IgD-negative memory B cell (primary cell): ENCODE results near the gene CUBN. TPM values are rescaled to one million over a fixed set of nuclear protein-coding genes. Genes with fewer than 3 reads are reported as not detected.

Source experiments
- H3K27ac Mint-ChIP-seq, 3 donors: one replicate each; pipeline ENCODE4 v1.8.0; 2020 to 2022; ENCODE audit warnings: mild to moderate bottlenecking in 3 of 3, mixed read lengths in 3 of 3, moderate library complexity in 1 of 3
- H3K27me3 Mint-ChIP-seq: one replicate; pipeline ENCODE4 v1.8.0; 2021; ENCODE audit warnings: mixed read lengths
- H3K36me3 Mint-ChIP-seq: one replicate; pipeline ENCODE4 v1.8.0; 2020; ENCODE audit warnings: mild to moderate bottlenecking, mixed read lengths
- H3K4me1 Mint-ChIP-seq, 3 donors: one replicate each; pipeline ENCODE4 v1.8.0; 2020 to 2022; ENCODE audit warnings: mixed read lengths in 3 of 3, mild to moderate bottlenecking in 1 of 3
- H3K4me3 Mint-ChIP-seq, 4 donors: one replicate each; pipeline ENCODE4 v1.8.0; 2020 to 2022; ENCODE audit warnings: mild to moderate bottlenecking in 4 of 4, mixed read lengths in 4 of 4, moderate library complexity in 3 of 4
- H3K9me3 Mint-ChIP-seq, 3 donors: one replicate each; pipeline ENCODE4 v1.8.0; 2020 to 2021; ENCODE audit warnings: mixed read lengths in 3 of 3, mild to moderate bottlenecking in 1 of 3
- polyA plus RNA-seq: library from polyadenylated mRNA; unstranded; fragments of 300-500 nt; fragmentation: Illumina TruSeq; gene quantifications from one replicate; pipeline ENCODE4 v1.2.3, GENCODE V29; 2021

The CUBN gene
- polyA plus RNA-seq, 1 donor from 2014 or later: not detected

DNA sequence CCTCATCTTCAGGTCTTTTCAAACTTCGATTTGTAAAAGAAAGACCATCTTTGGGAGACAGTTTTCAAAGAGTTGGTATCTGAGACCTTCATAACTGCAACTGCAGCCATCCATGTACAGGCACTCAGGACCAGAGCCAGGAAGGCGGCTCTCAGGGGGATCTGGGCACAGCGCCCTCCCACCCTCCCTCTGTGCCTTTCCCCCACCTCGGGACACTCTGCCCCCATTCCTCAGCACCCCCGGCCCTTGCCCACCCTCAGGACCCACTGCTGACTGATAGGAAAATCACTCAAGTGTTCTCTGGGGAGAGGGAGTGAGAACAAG, 143.6 kb downstream of the CUBN start:
- H3K9me3 Mint-ChIP-seq: no peaks in the 10 kb centered on the region
- H3K36me3 Mint-ChIP-seq: peaks cover 1% of the 10 kb centered on the region
- H3K27me3 Mint-ChIP-seq: no peaks in the 10 kb centered on the region
- peaks cover 0 to 1% (median 0%) of the 10 kb centered on the region in 3 donors for H3K4me1 Mint-ChIP-seq
- no peak overlapping the region for H3K4me3 Mint-ChIP-seq
- H3K27ac Mint-ChIP-seq: no peak overlapping the region

DNA sequence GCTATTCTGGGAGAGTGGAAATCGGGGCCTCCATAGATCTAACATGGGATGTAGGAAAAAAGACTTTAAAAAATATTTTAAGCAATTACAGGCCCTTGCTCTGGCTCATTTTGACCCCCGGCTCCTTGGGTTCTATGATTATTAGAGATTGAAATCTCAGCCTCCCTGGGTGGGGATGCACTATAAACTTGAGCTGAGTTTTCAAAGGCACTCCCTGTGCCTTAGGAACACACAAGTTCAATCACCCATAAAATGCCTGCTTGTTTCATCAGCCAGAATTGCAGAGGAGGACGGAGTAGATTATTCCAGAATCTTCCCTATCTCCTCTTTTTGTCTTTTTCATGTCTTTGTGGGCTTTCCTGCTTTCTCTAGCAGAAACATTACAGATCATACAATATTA, 145.4 kb downstream of the CUBN start:
- Mint-ChIP-seq H3K4me3 (no peak overlapping the region), H3K27me3 (no peaks in the 10 kb centered on the region), H3K4me1 (no peaks in the 10 kb centered on the region), H3K36me3 (no peaks in the 10 kb centered on the region), H3K9me3 (no peaks in the 10 kb centered on the region), H3K27ac (no peak overlapping the region)

DNA sequence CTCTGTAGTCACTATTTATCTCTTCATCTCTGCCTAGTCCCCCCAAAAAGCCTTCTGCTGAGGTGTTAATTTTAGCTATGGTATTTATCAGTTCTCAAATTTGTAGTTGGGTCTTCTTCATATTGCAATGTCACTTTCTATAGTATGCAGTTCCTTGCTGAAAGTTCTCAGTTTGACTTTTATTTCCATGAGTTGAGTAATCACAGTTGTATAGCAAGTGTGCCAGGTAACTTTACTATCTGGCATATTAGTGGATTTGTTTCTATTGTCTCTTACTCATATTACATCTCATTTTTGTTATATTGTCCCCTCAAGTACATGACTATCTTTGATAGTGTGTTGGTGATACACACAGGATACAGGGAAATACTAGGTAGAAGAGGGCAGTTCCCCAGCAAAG, 152.8 kb downstream of the CUBN start:
- Mint-ChIP-seq H3K36me3 (peaks cover 4% of the 10 kb centered on the region), H3K4me1 (peaks cover 0 to 3% (median 0%) of the 10 kb centered on the region in 3 donors), H3K27ac (no peak overlapping the region)

DNA sequence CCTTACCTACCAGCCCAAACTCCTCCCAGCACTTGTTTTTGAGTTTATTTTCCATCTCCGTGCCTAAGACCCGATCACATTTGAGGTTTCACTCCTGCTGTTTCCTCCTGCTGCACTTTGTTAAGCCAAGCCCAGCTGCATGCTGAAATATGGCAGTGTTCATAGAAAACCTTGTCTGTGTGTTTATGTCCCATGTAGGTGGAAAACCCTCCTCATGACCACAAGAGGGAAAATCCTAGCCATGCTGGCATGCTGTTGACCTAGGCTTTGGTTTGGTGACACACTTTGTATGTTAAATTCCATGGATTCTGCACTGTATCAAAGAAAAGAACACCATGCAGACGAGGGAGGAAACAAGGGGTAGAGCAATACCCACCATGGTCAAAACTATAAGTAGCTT, 154.4 kb downstream of the CUBN start:
- Mint-ChIP-seq H3K4me1 (peaks cover 0 to 3% (median 0%) of the 10 kb centered on the region in 3 donors), H3K27ac (no peak overlapping the region), H3K36me3 (peaks cover 4% of the 10 kb centered on the region)

More for the DNA sequence above, 152.8 kb downstream of the CUBN start:
- Mint-ChIP-seq H3K27me3 (peaks cover 2% of the 10 kb centered on the region), H3K4me3 (peak overlapping the region in 1 of 4 donors; percentile 54), H3K9me3 (no peaks in the 10 kb centered on the region)

DNA sequence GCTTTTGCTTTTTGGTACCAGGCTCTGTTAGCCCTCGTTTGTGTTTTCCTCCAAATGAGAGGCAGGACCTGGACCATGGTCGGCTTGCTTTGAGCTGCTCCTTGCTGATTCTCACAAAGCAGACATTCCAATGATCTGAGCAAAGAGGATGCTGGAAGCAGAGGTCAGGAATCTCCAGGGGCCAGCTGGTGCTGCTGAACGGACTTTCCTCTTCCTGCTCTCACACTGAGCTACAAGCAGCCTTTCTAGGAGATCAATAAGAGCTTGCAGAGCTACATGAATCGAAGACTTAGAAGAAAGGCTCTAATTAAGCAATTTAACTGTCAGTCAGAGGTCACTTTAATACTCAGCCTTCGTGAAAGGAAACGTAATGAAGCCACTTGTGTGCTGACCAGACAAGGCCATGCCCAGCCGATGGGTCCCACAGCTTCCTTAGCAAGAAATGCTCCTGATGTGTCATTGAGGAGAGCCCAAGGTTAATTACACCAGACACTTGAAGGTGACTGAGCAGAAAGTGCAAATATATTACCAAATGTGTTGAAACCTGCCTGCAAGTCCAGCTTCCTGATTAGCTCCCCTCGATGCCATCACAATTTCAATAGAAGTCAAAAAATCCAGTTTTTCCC, 161.1 kb downstream of the CUBN start:
- H3K36me3 Mint-ChIP-seq: peaks cover 5% of the 10 kb centered on the region
- no peak overlapping the region for H3K4me3 Mint-ChIP-seq
- H3K27ac Mint-ChIP-seq: no peak overlapping the region
- peaks cover 2% of the 10 kb centered on the region for H3K27me3 Mint-ChIP-seq
- H3K4me1 Mint-ChIP-seq: peaks cover 0 to 3% (median 0%) of the 10 kb centered on the region in 3 donors
- no peaks in the 10 kb centered on the region for H3K9me3 Mint-ChIP-seq

More for the DNA sequence above, 154.4 kb downstream of the CUBN start:
- peaks cover 2% of the 10 kb centered on the region for H3K27me3 Mint-ChIP-seq
- H3K9me3 Mint-ChIP-seq: no peaks in the 10 kb centered on the region
- no peak overlapping the region for H3K4me3 Mint-ChIP-seq

DNA sequence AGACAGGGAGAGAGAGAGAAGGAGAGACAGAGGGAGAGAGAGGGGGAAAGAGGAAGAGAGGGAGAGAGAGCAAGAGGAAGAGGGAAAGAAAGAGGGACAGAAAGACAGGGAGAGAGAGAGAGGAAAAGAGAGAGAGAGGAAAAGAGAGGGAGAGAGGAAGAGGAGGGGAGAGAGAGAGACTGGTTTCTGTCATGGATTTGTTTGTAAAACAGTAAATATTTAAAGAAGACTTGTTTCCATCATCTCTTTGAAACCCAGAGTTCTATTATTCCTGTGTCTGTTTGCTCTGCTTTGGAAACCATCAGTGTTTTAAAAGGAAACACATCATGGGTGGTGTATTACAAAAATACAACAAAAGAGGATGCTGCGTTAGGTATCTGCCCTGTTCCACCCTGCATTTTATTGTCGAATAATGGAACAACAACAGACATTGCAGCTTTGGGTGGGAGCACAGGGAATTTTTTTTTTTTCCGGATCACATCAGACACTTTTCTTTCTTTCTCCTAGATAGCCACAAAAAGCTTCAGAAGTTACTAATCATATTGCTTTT, 161.7 kb downstream of the CUBN start:
- Mint-ChIP-seq H3K27ac (no peak overlapping the region), H3K36me3 (peaks cover 5% of the 10 kb centered on the region), H3K9me3 (no peaks in the 10 kb centered on the region)

DNA sequence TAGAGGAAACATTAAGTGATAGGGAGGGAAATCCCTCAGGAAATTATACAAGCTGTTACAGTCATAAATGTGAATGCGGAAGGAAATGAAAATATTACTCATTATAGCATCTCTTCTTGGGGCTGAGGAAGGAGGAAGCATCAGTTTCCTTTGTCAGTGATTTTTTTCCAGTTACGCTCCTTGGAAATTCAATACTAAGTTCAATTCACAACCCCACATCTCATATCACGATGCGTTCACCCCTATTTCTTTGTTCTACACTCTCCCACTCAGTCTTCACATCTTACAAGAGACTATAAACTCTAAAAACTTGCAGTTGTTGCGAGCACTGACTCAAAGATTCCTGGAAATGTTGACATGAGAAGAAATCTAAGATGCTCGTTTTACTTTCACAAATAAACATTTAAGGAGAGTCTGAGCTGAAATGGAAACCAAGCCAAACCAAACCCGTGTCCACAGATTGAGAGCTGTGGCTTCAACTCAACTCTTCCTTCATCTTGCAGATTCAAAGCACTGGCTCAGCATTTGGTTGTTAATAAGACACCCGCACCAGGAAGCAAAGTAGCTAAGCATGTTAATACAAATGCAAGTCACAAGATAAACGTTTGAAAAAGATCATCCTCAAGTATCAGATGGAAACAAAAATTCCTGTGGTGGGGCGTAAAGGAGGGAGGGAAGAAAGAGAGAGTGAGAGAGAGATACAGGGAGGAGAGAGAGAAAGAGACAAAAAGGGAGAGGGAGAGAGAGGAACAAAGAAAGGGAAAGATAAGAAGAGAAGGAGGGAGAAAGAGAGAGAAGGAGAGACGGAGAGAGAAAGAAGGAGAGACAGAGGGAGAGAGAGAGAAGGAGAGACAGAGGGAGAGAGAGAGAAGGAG, 162.4 kb downstream of the CUBN start:
- Mint-ChIP-seq H3K4me3 (no peak overlapping the region), H3K36me3 (peaks cover 3% of the 10 kb centered on the region), H3K27ac (no peak overlapping the region), H3K9me3 (no peaks in the 10 kb centered on the region), H3K4me1 (peaks cover 0 to 3% (median 0%) of the 10 kb centered on the region in 3 donors), H3K27me3 (peaks cover 2% of the 10 kb centered on the region)

More for the DNA sequence above, 161.7 kb downstream of the CUBN start:
- H3K4me1 Mint-ChIP-seq: peaks cover 0 to 3% (median 0%) of the 10 kb centered on the region in 3 donors
- no peak overlapping the region for H3K4me3 Mint-ChIP-seq
- H3K27me3 Mint-ChIP-seq: peaks cover 2% of the 10 kb centered on the region

DNA sequence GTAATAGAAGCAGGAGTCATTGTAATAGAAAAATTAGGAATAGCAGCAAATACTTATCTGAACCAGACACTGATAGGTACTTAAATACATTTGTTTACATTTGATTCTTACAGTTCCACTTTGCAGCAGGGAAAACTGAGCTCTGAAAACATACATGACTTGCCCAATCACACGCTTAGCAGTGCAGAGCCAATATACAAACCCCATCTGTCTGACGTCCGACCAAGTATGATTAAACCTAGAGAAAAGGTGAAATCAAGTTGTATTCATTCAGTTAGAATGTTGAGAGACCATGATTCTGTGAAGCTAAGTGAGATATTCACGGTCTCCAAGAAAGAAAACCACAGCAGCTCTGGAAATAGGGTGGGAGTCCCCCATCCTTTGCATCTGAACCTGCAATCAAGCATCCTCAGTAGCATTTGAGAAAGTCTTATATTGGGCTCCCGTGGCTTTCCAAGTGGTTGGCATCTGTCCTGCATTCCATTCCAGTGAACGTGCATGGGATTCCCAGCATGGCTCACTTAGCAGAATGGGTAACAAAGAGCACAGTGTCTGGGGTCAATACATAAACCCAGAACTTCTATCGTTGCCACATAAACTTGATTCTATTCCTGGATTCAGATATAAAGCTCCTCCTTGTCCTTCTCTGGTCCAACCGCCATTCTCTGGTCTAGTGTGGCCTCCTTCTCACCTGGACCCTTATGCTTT, 163.7 kb downstream of the CUBN start:
- peaks cover 5% of the 10 kb centered on the region for H3K36me3 Mint-ChIP-seq
- H3K4me3 Mint-ChIP-seq: no peak overlapping the region
- H3K9me3 Mint-ChIP-seq: no peaks in the 10 kb centered on the region
- H3K27me3 Mint-ChIP-seq: peaks cover 2% of the 10 kb centered on the region
- H3K27ac Mint-ChIP-seq: no peak overlapping the region
- no peaks in the 10 kb centered on the region for H3K4me1 Mint-ChIP-seq

DNA sequence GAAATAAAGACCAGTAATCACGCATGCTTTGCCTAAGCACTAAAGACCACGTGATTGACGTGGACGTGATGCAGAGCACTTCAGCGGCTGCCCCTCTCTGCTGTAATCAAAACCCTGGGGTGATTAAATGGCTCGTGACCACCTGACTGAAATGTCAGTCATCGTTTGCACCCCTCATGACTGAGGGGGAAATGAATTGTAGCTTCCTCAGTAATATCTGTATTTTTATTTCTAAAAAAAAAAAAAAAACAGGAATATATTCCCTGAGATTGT, 164.3 kb downstream of the CUBN start:
- Mint-ChIP-seq H3K4me3 (no peak overlapping the region), H3K4me1 (no peaks in the 10 kb centered on the region), H3K27me3 (peaks cover 2% of the 10 kb centered on the region), H3K36me3 (peaks cover 5% of the 10 kb centered on the region), H3K27ac (no peak overlapping the region), H3K9me3 (no peaks in the 10 kb centered on the region)

DNA sequence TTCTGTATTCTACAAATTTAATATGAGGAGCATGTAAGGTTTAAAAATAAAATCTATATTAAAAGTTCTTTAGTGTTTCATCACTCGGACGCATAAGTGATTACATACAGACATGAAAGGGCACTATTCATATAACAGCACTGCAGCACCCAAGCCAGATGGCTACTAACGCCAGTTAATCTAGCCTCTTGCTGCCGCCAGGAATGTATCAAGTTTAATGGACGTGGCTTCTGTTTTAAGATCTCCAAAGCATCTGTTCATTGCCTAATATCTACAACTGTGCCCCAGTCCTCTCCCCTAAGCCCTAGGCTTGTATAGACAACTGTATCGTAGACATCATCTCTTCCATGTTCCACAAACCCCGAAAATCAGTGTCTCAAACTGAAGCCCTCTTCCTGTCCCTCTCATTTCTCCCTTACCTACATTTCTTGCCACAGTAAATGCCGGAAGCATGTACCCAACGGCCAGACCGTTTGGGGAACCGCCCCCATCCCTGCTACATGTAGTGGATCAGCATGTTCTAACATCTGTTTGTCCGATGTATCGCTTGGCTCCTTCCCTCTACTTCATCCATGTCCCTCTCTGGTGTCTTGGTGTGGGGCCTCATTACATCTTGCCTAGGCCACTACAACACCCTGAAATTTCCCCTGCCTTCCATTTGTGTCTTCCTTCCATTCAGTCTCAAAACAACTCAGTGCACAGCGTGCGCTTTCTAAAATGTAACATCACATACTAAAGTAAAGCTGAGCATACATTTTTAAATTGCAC, 164.9 kb downstream of the CUBN start:
- no peak overlapping the region for H3K4me3 Mint-ChIP-seq
- peaks cover 3% of the 10 kb centered on the region for H3K36me3 Mint-ChIP-seq
- H3K27ac Mint-ChIP-seq: no peak overlapping the region
- no peaks in the 10 kb centered on the region for H3K9me3 Mint-ChIP-seq
- H3K4me1 Mint-ChIP-seq: no peaks in the 10 kb centered on the region
- H3K27me3 Mint-ChIP-seq: peaks cover 2% of the 10 kb centered on the region

DNA sequence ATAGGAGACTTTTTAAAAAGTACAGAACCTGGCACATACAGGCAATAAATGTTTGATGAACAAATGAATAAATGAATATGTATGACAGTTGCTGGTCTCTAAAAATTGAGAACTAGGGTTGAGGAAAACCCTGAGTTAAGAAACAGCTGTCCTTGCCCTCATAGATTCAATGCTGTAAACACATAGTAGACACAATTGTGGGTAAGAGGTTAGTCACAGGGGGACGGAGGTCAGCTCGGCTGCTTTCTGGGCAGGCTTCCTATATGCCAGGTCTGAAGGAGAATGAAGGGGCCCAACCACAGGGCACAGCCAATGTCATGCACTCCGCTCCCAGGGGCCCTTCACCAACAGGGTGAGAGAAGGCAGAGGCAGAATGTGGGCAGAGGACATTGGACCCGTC, 169.1 kb downstream of the CUBN start:
- H3K27ac Mint-ChIP-seq: no peak overlapping the region
- peaks cover 4% of the 10 kb centered on the region for H3K36me3 Mint-ChIP-seq
- peaks cover 0 to 2% (median 0%) of the 10 kb centered on the region in 3 donors for H3K4me1 Mint-ChIP-seq
- H3K4me3 Mint-ChIP-seq: no peak overlapping the region
- no peaks in the 10 kb centered on the region for H3K9me3 Mint-ChIP-seq
- H3K27me3 Mint-ChIP-seq: no peaks in the 10 kb centered on the region

DNA sequence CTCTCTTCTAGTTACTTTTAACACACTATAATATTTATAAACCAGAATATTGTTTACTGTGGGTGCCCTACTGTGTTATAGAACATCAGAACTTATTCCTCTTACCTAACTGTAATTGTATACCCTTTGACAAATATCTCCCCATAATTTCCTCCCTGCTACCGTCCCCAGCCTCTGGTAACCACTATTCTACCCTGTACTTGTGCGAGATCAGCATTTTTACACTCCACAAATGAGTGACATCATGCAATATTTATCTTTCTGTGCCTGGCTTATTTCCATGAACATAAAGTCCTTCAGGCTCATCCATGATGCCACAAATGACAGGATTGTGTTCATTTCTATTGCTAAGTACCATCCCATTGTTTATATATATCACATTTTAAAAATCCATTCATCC, 172.6 kb downstream of the CUBN start:
- H3K4me3 Mint-ChIP-seq: no peak overlapping the region
- no peaks in the 10 kb centered on the region for H3K9me3 Mint-ChIP-seq
- peaks cover 0 to 2% (median 0%) of the 10 kb centered on the region in 3 donors for H3K4me1 Mint-ChIP-seq
- H3K27me3 Mint-ChIP-seq: no peaks in the 10 kb centered on the region
- H3K36me3 Mint-ChIP-seq: peaks cover 3% of the 10 kb centered on the region
- H3K27ac Mint-ChIP-seq: no peak overlapping the region

DNA sequence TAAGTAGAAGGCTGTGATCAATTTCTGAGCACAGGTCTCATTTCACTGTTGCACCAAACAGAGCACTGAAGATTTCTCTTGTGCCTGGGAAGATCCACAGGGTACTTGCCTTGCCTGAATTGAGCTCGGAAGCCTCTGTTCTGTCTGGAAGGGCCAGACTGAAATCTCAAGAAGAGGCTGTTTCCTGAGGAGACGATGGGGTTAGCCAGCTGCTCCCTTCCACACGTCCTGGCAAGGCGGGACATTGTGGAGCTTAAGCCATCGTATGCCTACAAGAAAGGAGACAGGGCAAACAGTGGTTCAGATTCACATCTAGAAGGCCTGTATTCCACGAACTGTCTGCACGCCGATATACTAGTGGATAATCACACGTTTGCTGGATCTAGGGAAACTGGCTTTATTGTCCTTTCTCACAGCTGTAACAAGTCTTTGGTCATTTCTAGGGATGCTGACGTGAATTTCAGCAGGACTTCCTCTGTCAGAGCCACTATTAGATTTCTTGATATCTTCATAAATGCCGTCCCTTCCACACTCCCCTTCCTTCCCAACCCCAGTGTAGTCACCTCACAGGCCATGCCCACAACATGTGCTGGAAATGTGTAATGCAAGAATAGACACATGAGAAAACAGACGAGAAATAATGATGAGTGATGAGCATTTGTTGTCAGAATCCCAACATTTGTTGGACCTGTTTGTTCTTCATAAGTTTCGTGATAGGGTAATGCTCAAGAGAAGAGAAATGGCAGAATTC, 175.2 kb downstream of the CUBN start:
- no peak overlapping the region for H3K4me3 Mint-ChIP-seq
- no peaks in the 10 kb centered on the region for H3K27me3 Mint-ChIP-seq
- H3K4me1 Mint-ChIP-seq: peaks cover 0 to 2% (median 0%) of the 10 kb centered on the region in 3 donors
- H3K27ac Mint-ChIP-seq: no peak overlapping the region
- no peaks in the 10 kb centered on the region for H3K9me3 Mint-ChIP-seq
- H3K36me3 Mint-ChIP-seq: peaks cover 1% of the 10 kb centered on the region

DNA sequence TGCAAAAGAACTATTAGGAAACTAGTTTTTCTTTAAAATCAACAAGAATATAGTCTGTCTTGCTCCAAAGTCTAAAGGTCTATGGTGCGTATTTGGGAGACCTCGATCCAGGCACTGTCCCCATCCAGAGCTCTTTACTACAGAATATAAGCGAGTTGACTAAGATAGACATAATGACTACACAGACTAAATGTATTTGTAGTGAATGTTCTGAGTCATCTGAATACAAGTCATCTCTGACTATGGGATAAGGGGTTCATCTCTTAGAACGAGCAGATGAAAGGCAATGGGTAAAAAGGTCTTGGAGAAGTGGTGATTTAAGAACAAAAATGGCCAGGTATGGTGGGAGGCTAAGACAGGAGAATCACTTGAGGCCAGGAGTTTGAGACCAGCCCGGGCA, 176.3 kb downstream of the CUBN start:
- Mint-ChIP-seq H3K4me1 (peaks cover 0 to 2% (median 0%) of the 10 kb centered on the region in 3 donors), H3K36me3 (peaks cover 1% of the 10 kb centered on the region), H3K27ac (no peak overlapping the region), H3K9me3 (no peaks in the 10 kb centered on the region), H3K4me3 (no peak overlapping the region), H3K27me3 (no peaks in the 10 kb centered on the region)
